WERI-Rb-1 (cell line): ENCODE results near the gene ANO7.

Experiments
- DNase-seq: peaks from one replicate; pipeline ENCODE4 v3.0.0-alpha.2; 2020
- H3K27ac ChIP-seq: fragments of 250-450 bp; sonication (Bioruptor Pico); 2 replicates; pipeline ENCODE4 v1.5.1; 2020; ENCODE audit warnings: mild to moderate bottlenecking, moderate library complexity
- H3K27me3 ChIP-seq: fragments of 250-450 bp; sonication (Bioruptor Pico); 2 replicates; pipeline ENCODE4 v1.5.1; 2021; ENCODE audit warnings: mild to moderate bottlenecking, low read depth, moderate library complexity; ENCODE audit not compliant: insufficient read depth, severe bottlenecking
- H3K36me3 ChIP-seq: fragments of 250-450 bp; sonication (Bioruptor Pico); 2 replicates; pipeline ENCODE4 v1.5.1; 2020; ENCODE audit warnings: mild to moderate bottlenecking, moderate library complexity
- H3K4me3 ChIP-seq: 2 replicates; pipeline ENCODE4 v1.5.1; 2011; ENCODE audit warnings: low read depth, mild to moderate bottlenecking, control low read depth, low read length
- H3K9me3 ChIP-seq: fragments of 250-450 bp; sonication (Bioruptor Pico); 2 replicates; pipeline ENCODE4 v1.5.1; 2021; ENCODE audit warnings: mild to moderate bottlenecking, moderate library complexity; ENCODE audit not compliant: severe bottlenecking
- TF ChIP-seq, protein P1 (sequence below): IDR thresholded peaks from 2 replicates; pipeline ENCODE4 v1.5.1; 2011; ENCODE audit warnings: low read depth, mild to moderate bottlenecking, control low read depth, inconsistent platforms, low read length

ANO7 gene

GRCh38 chr2:241271706-241272302 lies 83.3 kb downstream of the ANO7 start:
- TF ChIP-seq, protein P1, sequence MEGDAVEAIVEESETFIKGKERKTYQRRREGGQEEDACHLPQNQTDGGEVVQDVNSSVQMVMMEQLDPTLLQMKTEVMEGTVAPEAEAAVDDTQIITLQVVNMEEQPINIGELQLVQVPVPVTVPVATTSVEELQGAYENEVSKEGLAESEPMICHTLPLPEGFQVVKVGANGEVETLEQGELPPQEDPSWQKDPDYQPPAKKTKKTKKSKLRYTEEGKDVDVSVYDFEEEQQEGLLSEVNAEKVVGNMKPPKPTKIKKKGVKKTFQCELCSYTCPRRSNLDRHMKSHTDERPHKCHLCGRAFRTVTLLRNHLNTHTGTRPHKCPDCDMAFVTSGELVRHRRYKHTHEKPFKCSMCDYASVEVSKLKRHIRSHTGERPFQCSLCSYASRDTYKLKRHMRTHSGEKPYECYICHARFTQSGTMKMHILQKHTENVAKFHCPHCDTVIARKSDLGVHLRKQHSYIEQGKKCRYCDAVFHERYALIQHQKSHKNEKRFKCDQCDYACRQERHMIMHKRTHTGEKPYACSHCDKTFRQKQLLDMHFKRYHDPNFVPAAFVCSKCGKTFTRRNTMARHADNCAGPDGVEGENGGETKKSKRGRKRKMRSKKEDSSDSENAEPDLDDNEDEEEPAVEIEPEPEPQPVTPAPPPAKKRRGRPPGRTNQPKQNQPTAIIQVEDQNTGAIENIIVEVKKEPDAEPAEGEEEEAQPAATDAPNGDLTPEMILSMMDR = no peak
- DNase-seq = peak; percentile 59
- H3K9me3 ChIP-seq = peaks cover 4% of the 10 kb centered on the region
- peaks cover 33% of the 10 kb centered on the region for H3K36me3 ChIP-seq
- peak overlapping the region; percentile 90 for H3K27ac ChIP-seq
- no peaks in the 10 kb centered on the region for H3K27me3 ChIP-seq
- H3K4me3 ChIP-seq = peak overlapping the region; percentile 63

GRCh38 chr2:241272303-241273209 lies 84.1 kb downstream of the ANO7 start:
- Histone ChIP-seq H3K27me3 (no peaks in the 10 kb centered on the region), H3K27ac (peak overlapping the region; percentile 90), H3K4me3 (peak overlapping the region; percentile 63), H3K36me3 (peaks cover 25% of the 10 kb centered on the region), H3K9me3 (peaks cover 4% of the 10 kb centered on the region)
- peak; percentile 51 for DNase-seq
- TF ChIP-seq, protein P1 = no peak

DNA sequence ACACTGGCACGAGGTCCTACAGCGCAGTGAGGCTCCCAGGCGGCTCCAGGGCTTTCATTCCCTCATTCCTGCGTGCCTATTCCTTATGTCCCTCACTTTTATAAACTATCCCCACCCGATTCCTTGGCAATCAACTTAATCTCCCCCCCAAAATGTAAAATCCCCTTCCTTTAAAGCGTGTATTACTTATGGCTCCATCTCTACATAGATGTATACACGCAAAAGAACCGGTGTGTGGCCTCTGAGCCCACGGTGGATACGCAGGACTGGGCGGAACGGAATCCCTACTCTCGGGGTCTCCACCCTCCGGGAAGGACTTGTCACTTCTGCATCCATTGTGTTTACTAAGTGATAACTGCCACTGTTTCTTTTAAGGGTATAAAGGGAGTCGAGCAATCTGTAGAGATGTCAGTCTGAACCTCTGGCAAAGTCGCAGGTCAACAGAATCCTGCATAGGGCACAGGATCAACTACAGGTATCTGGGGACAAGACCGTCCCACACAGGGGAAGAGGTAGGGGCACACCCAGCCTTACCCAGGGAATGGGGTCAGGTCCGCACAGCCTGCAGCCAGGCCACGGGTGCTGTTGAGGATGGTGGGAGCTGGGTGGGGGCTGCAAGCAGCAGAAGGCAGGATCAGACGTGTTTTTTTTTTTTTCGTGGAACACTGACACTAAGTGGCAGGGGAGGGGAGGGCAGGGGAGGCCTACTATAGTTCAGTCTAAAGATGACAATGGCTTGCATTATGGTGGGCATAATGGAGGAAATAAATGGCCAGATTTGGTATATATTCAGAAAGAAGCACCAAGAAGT lies 84.9 kb downstream of the ANO7 start:
- Histone ChIP-seq H3K27ac (peak overlapping the region; percentile 90), H3K27me3 (no peaks in the 10 kb centered on the region), H3K36me3 (peaks cover 16% of the 10 kb centered on the region), H3K9me3 (peaks cover 4% of the 10 kb centered on the region), H3K4me3 (peak overlapping the region; percentile 54)
- peak; percentile 20 for DNase-seq
- TF ChIP-seq, protein P1 = 0 out of 2 replicates have a peak, but pooled peaks have one; percentile 4

GRCh38 chr2:241274127-241274526 lies 85.7 kb downstream of the ANO7 start:
- Histone ChIP-seq H3K27ac (no peak overlapping the region), H3K27me3 (no peaks in the 10 kb centered on the region), H3K36me3 (peaks cover 11% of the 10 kb centered on the region), H3K9me3 (peaks cover 4% of the 10 kb centered on the region), H3K4me3 (no peak overlapping the region)
- no peak for DNase-seq
- TF ChIP-seq, protein P1 = 0 out of 2 replicates have a peak, but pooled peaks have one; percentile 4
